Fibroblast of lung (primary cell): ENCODE measurements around the gene GRK6.

Experiments
- EZH2 ChIP-seq: IDR thresholded peaks from 2 replicates; pipeline ENCODE4 v1.5.1; 2012; ENCODE audit warnings: low read length, control low read depth, mild to moderate bottlenecking; ENCODE audit errors: missing control alignments
- TF ChIP-seq, protein P1 (sequence below), 2 donors: IDR thresholded peaks in 1 of 2; conservative IDR thresholded peaks in 1 of 2; 1 replicate in 1 of 2; 2 replicates in 1 of 2; pipeline ENCODE4 v1.5.1; 2011 to 2012; ENCODE audit warnings: low read length in 2 of 2, control low read depth in 1 of 2, inconsistent platforms in 1 of 2, low read depth in 1 of 2, mild to moderate bottlenecking in 1 of 2

DNA sequence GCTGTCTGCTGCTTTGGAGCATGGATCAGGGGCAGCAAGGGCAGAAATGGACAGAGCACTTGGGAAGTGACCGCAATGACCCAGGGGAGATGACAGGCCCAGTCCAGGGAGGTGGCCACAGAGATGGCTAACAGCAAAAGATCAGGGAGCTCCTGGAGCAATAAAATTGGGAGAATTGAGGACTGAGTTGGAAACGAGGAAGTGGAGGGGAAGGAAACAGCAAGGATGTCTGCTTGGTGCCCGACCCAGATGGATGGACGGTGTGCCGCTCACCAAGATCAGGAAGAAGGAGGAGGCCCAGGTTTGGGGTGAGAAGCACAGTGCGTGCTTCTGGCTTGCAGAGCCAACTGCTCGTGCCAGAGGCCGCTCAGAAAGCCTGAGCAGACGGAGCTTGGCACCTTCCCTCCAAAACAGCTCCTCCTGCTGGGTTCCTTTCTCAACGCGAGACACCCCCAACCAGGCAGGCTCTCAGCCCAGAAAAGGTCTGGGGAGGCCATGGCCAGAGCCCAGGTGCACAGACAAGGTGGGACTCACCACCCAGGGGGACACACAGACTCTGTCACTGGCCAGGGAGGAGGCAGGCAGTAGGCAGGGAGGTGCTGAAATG lies 44.0 kb upstream of the GRK6 start:
- TF ChIP-seq, protein P1, sequence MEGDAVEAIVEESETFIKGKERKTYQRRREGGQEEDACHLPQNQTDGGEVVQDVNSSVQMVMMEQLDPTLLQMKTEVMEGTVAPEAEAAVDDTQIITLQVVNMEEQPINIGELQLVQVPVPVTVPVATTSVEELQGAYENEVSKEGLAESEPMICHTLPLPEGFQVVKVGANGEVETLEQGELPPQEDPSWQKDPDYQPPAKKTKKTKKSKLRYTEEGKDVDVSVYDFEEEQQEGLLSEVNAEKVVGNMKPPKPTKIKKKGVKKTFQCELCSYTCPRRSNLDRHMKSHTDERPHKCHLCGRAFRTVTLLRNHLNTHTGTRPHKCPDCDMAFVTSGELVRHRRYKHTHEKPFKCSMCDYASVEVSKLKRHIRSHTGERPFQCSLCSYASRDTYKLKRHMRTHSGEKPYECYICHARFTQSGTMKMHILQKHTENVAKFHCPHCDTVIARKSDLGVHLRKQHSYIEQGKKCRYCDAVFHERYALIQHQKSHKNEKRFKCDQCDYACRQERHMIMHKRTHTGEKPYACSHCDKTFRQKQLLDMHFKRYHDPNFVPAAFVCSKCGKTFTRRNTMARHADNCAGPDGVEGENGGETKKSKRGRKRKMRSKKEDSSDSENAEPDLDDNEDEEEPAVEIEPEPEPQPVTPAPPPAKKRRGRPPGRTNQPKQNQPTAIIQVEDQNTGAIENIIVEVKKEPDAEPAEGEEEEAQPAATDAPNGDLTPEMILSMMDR (conservative IDR thresholded peaks at IDR 0.05 in 1 of 2, IDR thresholded peaks at IDR 0.05 in 1 of 2; ENCODE audit: low read depth in 1 of 2, low read length in 2 of 2), result peak; percentile 41 to 47
- no peak for TF ChIP-seq EZH2
